ENCODE data around the gene NETO1. TPM values are rescaled to one million over a fixed set of nuclear protein-coding genes. Genes with fewer than 3 reads are reported as not detected.
A peak's percentile ranks its signal among the peaks of the same experiment; 100 is the strongest.

The NETO1 gene
- total and polyA plus RNA-seq, 10 of the 15 experiments (the other 5 are each of a cell fraction or from before 2014, with no cell fraction given) = 0.52 TPM; not detected in 9

DNA sequence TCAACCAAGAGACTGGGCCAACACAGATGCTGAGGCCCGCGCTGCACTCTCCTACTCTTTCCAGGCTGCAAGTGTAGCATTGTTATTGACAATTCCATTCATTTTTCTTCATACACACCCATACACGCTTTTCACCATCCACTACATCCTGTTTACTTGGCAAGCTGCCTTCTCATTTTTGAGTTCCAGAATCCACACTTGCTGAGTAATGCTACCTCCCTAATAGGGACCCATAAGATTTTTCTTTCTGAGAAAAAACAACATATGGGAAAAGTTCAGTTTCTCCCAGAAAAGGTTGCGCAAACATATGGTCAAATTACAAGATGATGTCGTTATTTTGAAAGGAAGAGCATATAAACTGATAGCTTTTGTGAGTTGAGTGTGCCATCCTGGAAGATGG, 3.3 kb upstream of the NETO1 start:
- ChIA-PET RAD21 (ENCODE audit: unreplicated experiment) (interaction anchor here (1.1 kb wide), 1 partner anchor 265 kb away, joined by 3 read pairs; no protein-coding TSS in a partner anchor), POLR2A (no interaction called here), CTCF (interaction anchor here (1.0 kb wide), 1 partner anchor 10 kb away, joined by 3 read pairs; no protein-coding TSS in a partner anchor), SMC1A (ENCODE audit: uncharacterized antibody, unreplicated experiment) (no interaction called here)
- DNase-seq (ENCODE audit: low read depth, low spot score) (no peak), ATAC-seq (no peak), FAIRE-seq (no peak)
- Histone ChIP-seq H3K79me2 (ENCODE audit: control insufficient read depth, insufficient read depth, low read length) (no peaks in the 10 kb centered on the region), H3K27me3 (replicated peaks in 1 of 2; ENCODE audit: control insufficient read depth in 2 of 2, insufficient read depth in 2 of 2, low read length in 1 of 2) (no peaks in the 10 kb centered on the region), H3K27ac (ENCODE audit: control insufficient read depth, insufficient read depth) (no peak overlapping the region), H2AFZ (ENCODE audit: control insufficient read depth, low read depth, low read length) (no peak overlapping the region), H3K4me1 (ENCODE audit: control insufficient read depth, insufficient read depth, low read length) (no peaks in the 10 kb centered on the region), H4K20me1 (ENCODE audit: control insufficient read depth, insufficient read depth) (no peaks in the 10 kb centered on the region), H3K4me2 (ENCODE audit: control insufficient read depth, insufficient read depth) (no peak overlapping the region), H3K4me3 (no peak overlapping the region), H3K36me3 (ENCODE audit: control insufficient read depth in 2 of 2, insufficient read depth in 2 of 2, low read length in 1 of 2) (no peaks in the 10 kb centered on the region), H3K9ac (ENCODE audit: control insufficient read depth, insufficient read depth, low read length) (no peak overlapping the region), H3K9me3 (replicated peaks; ENCODE audit: control insufficient read depth, insufficient read depth, low read length) (no peaks in the 10 kb centered on the region; the same call in 2 of the 3 replicates)
- WGBS (ENCODE audit: insufficient coverage, insufficient replicate concordance, low lambda C conversion rate, missing lambda C conversion rate) = 46% methylated on average over 5 of the region's 5 CpGs
- no TSS peak for BruUV-seq (replicated peaks)
- in situ Hi-C loops (cut with MboI) = no loop called here
- intact Hi-C loops (cut with micrococcal nuclease; ENCODE audit: unreplicated experiment) = no loop called here
- TF ChIP-seq JUNB (IDR thresholded peaks at IDR 0.05) (no peak), GABPA (IDR thresholded peaks at IDR 0.05; ENCODE audit: low read depth) (no peak), SP1 (IDR thresholded peaks at IDR 0.05; ENCODE audit: low read depth, low read length) (no peak)

GRCh38 chr18:72869226-72870185, 1.7 kb upstream of the NETO1 start:
- H2AFZ ChIP-seq (ENCODE audit: control insufficient read depth, low read depth, low read length) = no peak overlapping the region
- ChIA-PET POLR2A (no interaction called here), CTCF (no interaction called here), RAD21 (ENCODE audit: unreplicated experiment) (no interaction called here), SMC1A (ENCODE audit: uncharacterized antibody, unreplicated experiment) (no interaction called here)
- ATAC-seq (no peak), FAIRE-seq (no peak), DNase-seq (ENCODE audit: low read depth, low spot score) (no peak)
- TF ChIP-seq ATF3 (IDR thresholded peaks at IDR 0.05; ENCODE audit: borderline replicate concordance, extremely low read depth, low read depth, low read length) (no peak), BHLHE40 (IDR thresholded peaks at IDR 0.05; ENCODE audit: borderline replicate concordance in 1 of 2, low read depth in 2 of 2, low read length in 1 of 2) (0 out of 4 replicates have a peak, but pooled peaks of 1 of the 2 experiments have one; percentile 7)
- H3K9ac ChIP-seq (ENCODE audit: control insufficient read depth, insufficient read depth, low read length) = no peak overlapping the region
- no peaks in the 10 kb centered on the region for H3K79me2 ChIP-seq (ENCODE audit: control insufficient read depth, insufficient read depth, low read length)
- H3K9me3 ChIP-seq (replicated peaks; ENCODE audit: control insufficient read depth, insufficient read depth, low read length) = no peaks in the 10 kb centered on the region; the same call in 2 of the 3 replicates
- no peak overlapping the region for H3K4me2 ChIP-seq (ENCODE audit: control insufficient read depth, insufficient read depth)
- no peaks in the 10 kb centered on the region for H3K36me3 ChIP-seq (ENCODE audit: control insufficient read depth in 2 of 2, insufficient read depth in 2 of 2, low read length in 1 of 2)
- no peaks in the 10 kb centered on the region for H3K4me1 ChIP-seq (ENCODE audit: control insufficient read depth, insufficient read depth, low read length)
- H4K20me1 ChIP-seq (ENCODE audit: control insufficient read depth, insufficient read depth) = no peaks in the 10 kb centered on the region
- no peak overlapping the region for H3K27ac ChIP-seq (ENCODE audit: control insufficient read depth, insufficient read depth)
- 35% methylated on average over 48 of the region's 57 CpGs for WGBS (ENCODE audit: insufficient coverage, insufficient replicate concordance, low lambda C conversion rate, missing lambda C conversion rate)
- no peak overlapping the region for H3K4me3 ChIP-seq
- no peaks in the 10 kb centered on the region for H3K27me3 ChIP-seq (replicated peaks in 1 of 2; ENCODE audit: control insufficient read depth in 2 of 2, insufficient read depth in 2 of 2, low read length in 1 of 2)
- intact Hi-C loops (cut with micrococcal nuclease; ENCODE audit: unreplicated experiment) = no loop called here
- in situ Hi-C loops (cut with MboI) = no loop called here
- BruUV-seq (replicated peaks) = no TSS peak
